Endothelial cell of umbilical vein (primary cell): ENCODE results near the gene ABCC5. TPM values are rescaled to one million over a fixed set of nuclear protein-coding genes. Genes with fewer than 3 reads are reported as not detected.

Source experiments
- BruUV-seq: library from RNA; stranded (reverse); fragments of 400-500 nt; replicated peaks from 2 replicates; lab custom pipeline; 2021; lab: Mats Ljungman, UMichigan
- CTCF ChIA-PET: fragments of 300-600, 350-600 bp; sonication (Branson Sonifier 250); formaldehyde crosslinking; loops from one replicate; lab custom pipeline; 2021; ENCODE audit warnings: antibody characterized with exemption, inconsistent platforms; lab: Charles Lee
- POLR2A ChIA-PET: fragments of 300-600, 350-600 bp; sonication (Branson Sonifier 250); formaldehyde crosslinking; loops from one replicate; lab custom pipeline; 2021; ENCODE audit warnings: antibody characterized with exemption, inconsistent platforms; lab: Charles Lee
- DNase-seq: peaks from one replicate; pipeline ENCODE4 v3.0.0-alpha.2; 2011; ENCODE audit warnings: low read depth, low spot score
- FAIRE-seq: peaks from 2 replicates; lab custom pipeline; 2011; peaks lifted over from hg19 to GRCh38; lab: Jason Lieb, UNC
- H2AFZ ChIP-seq: 2 replicates; pipeline ENCODE4 v1.6.0; 2012; ENCODE audit warnings: low read depth, low read length, control low read depth, inconsistent platforms
- H3K27ac ChIP-seq: 2 replicates; pipeline ENCODE4 v1.5.1; 2011; ENCODE audit warnings: low read depth, mild to moderate bottlenecking, control low read depth, low read length, moderate library complexity; ENCODE audit not compliant: insufficient read depth
- H3K27me3 ChIP-seq, 2 experiments: 2 replicates each; pipeline versions ENCODE4 v1.6.0 to v1.6.1; 2011; ENCODE audit warnings: low read length in 2 of 2, mixed read lengths in 1 of 2; ENCODE audit not compliant: control insufficient read depth in 2 of 2, insufficient read depth in 2 of 2
- H3K36me3 ChIP-seq, 2 experiments: 2 replicates in 1 of 2; 3 replicates in 1 of 2; pipeline ENCODE4 v1.5.1; 2011; ENCODE audit warnings: low read length in 2 of 2, mild to moderate bottlenecking in 1 of 2, moderate library complexity in 1 of 2; ENCODE audit not compliant: control insufficient read depth in 2 of 2, insufficient read depth in 2 of 2; ENCODE audit errors: extremely low read depth in 1 of 2
- H3K4me1 ChIP-seq: 3 replicates; pipeline ENCODE4 v1.5.1; 2011; ENCODE audit warnings: mild to moderate bottlenecking, low read length; ENCODE audit not compliant: control insufficient read depth, insufficient read depth; ENCODE audit errors: extremely low read depth
- H3K4me2 ChIP-seq: 2 replicates; pipeline ENCODE4 v1.6.1; 2011; ENCODE audit warnings: low read length, control low read depth, mixed read lengths; ENCODE audit not compliant: insufficient read depth
- H3K4me3 ChIP-seq, 3 experiments: fragments of 200-600 bp in 1 of 3; sonication (generic), shearing (Covaris generic) in 1 of 3; replicated peaks in 1 of 3; 2 replicates each; pipeline ENCODE4 v1.5.1; 2011 to 2016; ENCODE audit warnings: control low read depth in 3 of 3, low read length in 3 of 3, mild to moderate bottlenecking in 2 of 3, inconsistent platforms in 1 of 3, low read depth in 1 of 3, moderate library complexity in 1 of 3; ENCODE audit not compliant: insufficient read depth in 1 of 3
- H3K79me2 ChIP-seq: 2 replicates; pipeline ENCODE4 v1.6.0; 2012; ENCODE audit warnings: low read length, inconsistent platforms; ENCODE audit not compliant: control insufficient read depth, insufficient read depth
- H3K9ac ChIP-seq: replicated peaks from 2 replicates; pipeline ENCODE3; 2011; ENCODE audit warnings: low read length, control low read depth; ENCODE audit not compliant: insufficient read depth; ENCODE audit errors: extremely low read depth
- H3K9me1 ChIP-seq: replicated peaks from 3 replicates; pipeline ENCODE4 v1.6.0; 2011; ENCODE audit warnings: mild to moderate bottlenecking, low read length; ENCODE audit not compliant: control insufficient read depth, insufficient read depth; ENCODE audit errors: extremely low read depth
- H3K9me3 ChIP-seq: replicated peaks from 2 replicates; pipeline ENCODE4 v1.5.1; 2012; ENCODE audit warnings: low read length, inconsistent platforms; ENCODE audit not compliant: control insufficient read depth, insufficient read depth
- H4K20me1 ChIP-seq: replicated peaks from 2 replicates; pipeline ENCODE3; 2011; ENCODE audit warnings: mild to moderate bottlenecking, low read length; ENCODE audit not compliant: control insufficient read depth, insufficient read depth; ENCODE audit errors: extremely low read depth
- CTCF ChIP-seq, 2 donors: IDR thresholded peaks; 1 replicate in 1 of 2; 2 replicates in 1 of 2; pipeline ENCODE4 v1.5.1; 2011; ENCODE audit warnings: low read length in 2 of 2, mild to moderate bottlenecking in 2 of 2, moderate library complexity in 2 of 2, control low read depth in 1 of 2, inconsistent platforms in 1 of 2, low read depth in 1 of 2; ENCODE audit not compliant: insufficient read depth in 1 of 2; ENCODE audit errors: extremely low read depth in 1 of 2
- FOS ChIP-seq: IDR thresholded peaks from 2 replicates; pipeline ENCODE4 v1.6.1; 2011; ENCODE audit warnings: mild to moderate bottlenecking, low read length, moderate library complexity, borderline replicate concordance; ENCODE audit not compliant: insufficient read depth
- GATA2 ChIP-seq: IDR thresholded peaks from 2 replicates; pipeline ENCODE4 v1.7.0; 2011; ENCODE audit warnings: low read depth, mild to moderate bottlenecking, moderate library complexity, mixed read lengths, low read length; ENCODE audit not compliant: insufficient read length, insufficient read depth
- JUN ChIP-seq: IDR thresholded peaks from 2 replicates; pipeline ENCODE4 v1.6.1; 2011; ENCODE audit warnings: borderline replicate concordance, low read depth; ENCODE audit not compliant: insufficient read length, insufficient read depth
- MYC ChIP-seq: IDR thresholded peaks from one replicate; pipeline ENCODE4 v1.6.1; 2011; ENCODE audit warnings: mild to moderate bottlenecking, low read depth, low read length
- POLR2AphosphoS5 ChIP-seq: IDR thresholded peaks from 2 replicates; pipeline ENCODE4 v1.6.1; 2012; ENCODE audit warnings: low read depth, mild to moderate bottlenecking, control low read depth, low read length, moderate library complexity; ENCODE audit not compliant: insufficient read depth
- dilution Hi-C: fragments of 300-500 bp; cut with MboI; formaldehyde crosslinking; loops from one replicate; pipeline ENCODE4 v1.15.0; 2019; ENCODE audit warnings: low sequenced_read_pairs; ENCODE audit not compliant: extremely low pct_ligation_motif_present
- intact Hi-C: fragments of 100-400 bp; cut with micrococcal nuclease; formaldehyde crosslinking; loops from one replicate; pipeline ENCODE4 v1.10.0; 2022
- polyA plus RNA-seq, 4 experiments: library from polyadenylated mRNA; depleted of rRNA in 3 of 4; stranded (reverse) in 3 of 4; unstranded in 1 of 4; fragments of >200 nt; gene quantifications; 2 replicates each; pipeline versions ENCODE4 v1.2.1 to v1.2.3, GENCODE V29; 2011 to 2012; ENCODE audit warnings: missing spikeins in 1 of 4
- total RNA-seq: library from RNA; stranded (reverse); gene quantifications from 2 replicates; pipeline ENCODE4 v1.2.3, GENCODE V29; 2021

Gene ABCC5
- total and polyA plus RNA-seq, 2 donors (not counting 3 experiments of a cell fraction or from before 2014, with no cell fraction given) = 22.5 to 24.6 TPM

GRCh38 chr3:183975981-183976662 is 41.6 kb downstream of the ABCC5 start:
- no peak overlapping the region for H3K4me3 ChIP-seq
- H3K4me2 ChIP-seq = no peak overlapping the region
- H3K27me3 ChIP-seq = no peaks in the 10 kb centered on the region
- no peak overlapping the region for H3K9ac ChIP-seq
- H4K20me1 ChIP-seq = no peaks in the 10 kb centered on the region
- no TSS peak for BruUV-seq
- CTCF ChIA-PET = interaction anchor here (0.9 kb wide), 1 partner anchor 14 kb away, joined by 3 read pairs; no protein-coding TSS in a partner anchor
- no peak for FAIRE-seq
- H2AFZ ChIP-seq = no peak overlapping the region
- H3K27ac ChIP-seq = no peak overlapping the region
- no peaks in the 10 kb centered on the region for H3K4me1 ChIP-seq
- no peak for DNase-seq
- H3K36me3 ChIP-seq = peaks cover 0 to 7% of the 10 kb centered on the region in 2 experiments
- intact Hi-C loops = no loop called here
- H3K9me1 ChIP-seq = no peaks in the 10 kb centered on the region
- no peaks in the 10 kb centered on the region for H3K9me3 ChIP-seq
- dilution Hi-C loops = no loop called here
- TF ChIP-seq GATA2 = no peak
- TF ChIP-seq MYC = no peak
- no peak for TF ChIP-seq CTCF (IDR thresholded peaks at IDR 0.05; ENCODE audit: extremely low read depth in 1 of 2, insufficient read depth in 1 of 2, low read depth in 1 of 2, low read length in 2 of 2)
- TF ChIP-seq FOS = peak; percentile 31
- TF ChIP-seq POLR2AphosphoS5 = no peak
- no peak for TF ChIP-seq JUN
- POLR2A ChIA-PET = no interaction called here
- no peaks in the 10 kb centered on the region for H3K79me2 ChIP-seq
